Karpas-422 (cell line): ENCODE measurements around the gene SLC25A21. TPM values are rescaled to one million over a fixed set of nuclear protein-coding genes. Genes with fewer than 3 reads are reported as not detected.
A peak's percentile ranks its signal among the peaks of the same experiment; 100 is the strongest.

Experiments
- DNase-seq: peaks from one replicate; pipeline ENCODE4 v3.0.0-alpha.2; 2015
- H2AFZ ChIP-seq: fragments of 200-600 bp; sonication (generic); 2 replicates; pipeline ENCODE4 v1.6.1; 2014; ENCODE audit warnings: antibody characterized with exemption, low read length, mixed read lengths
- H3K27ac ChIP-seq: fragments of 200-600 bp; sonication (generic); 2 replicates; pipeline ENCODE4 v1.5.1; 2014; ENCODE audit warnings: mild to moderate bottlenecking, low read length, moderate library complexity
- H3K27me3 ChIP-seq: fragments of 200-600 bp; sonication (generic); 2 replicates; pipeline ENCODE4 v1.6.1; 2014; ENCODE audit warnings: low read length, mixed read lengths
- H3K36me3 ChIP-seq: fragments of 200-600 bp; sonication (generic); 2 replicates; pipeline ENCODE4 v1.6.1; 2014; ENCODE audit warnings: low read length, mixed read lengths; ENCODE audit not compliant: insufficient read depth
- H3K4me1 ChIP-seq: fragments of 200-600 bp; sonication (generic); 2 replicates; pipeline ENCODE4 v1.6.1; 2014; ENCODE audit warnings: mild to moderate bottlenecking, low read length, mixed read lengths
- H3K4me2 ChIP-seq: fragments of 200-600 bp; sonication (generic); 2 replicates; pipeline ENCODE4 v1.6.1; 2014; ENCODE audit warnings: low read length, low read depth, mild to moderate bottlenecking; ENCODE audit not compliant: poor library complexity, severe bottlenecking
- H3K4me3 ChIP-seq: fragments of 200-600 bp; sonication (generic); 2 replicates; pipeline ENCODE4 v1.5.1; 2014; ENCODE audit warnings: mild to moderate bottlenecking, antibody characterized with exemption, low read length, mixed read lengths
- H3K79me2 ChIP-seq: fragments of 200-600 bp; sonication (generic); 2 replicates; pipeline ENCODE4 v1.6.1; 2014; ENCODE audit warnings: mild to moderate bottlenecking, low read length, mixed read lengths
- H3K9ac ChIP-seq: fragments of 200-600 bp; sonication (generic); 2 replicates; pipeline ENCODE4 v1.6.0; 2014; ENCODE audit warnings: low read length
- H3K9me2 ChIP-seq: fragments of 200-600 bp; sonication (generic), shearing (Covaris generic); replicated peaks from 2 replicates; pipeline ENCODE4 v1.6.0; 2014; ENCODE audit warnings: mild to moderate bottlenecking, low read length, moderate library complexity; ENCODE audit not compliant: insufficient read depth
- H3K9me3 ChIP-seq: fragments of 300-700, 200-600 bp; sonication (generic); 2 replicates; pipeline ENCODE4 v1.6.1; 2014; ENCODE audit warnings: low read length, mixed read lengths
- H4K20me1 ChIP-seq: fragments of 200-600 bp; sonication (generic); 2 replicates; pipeline ENCODE4 v1.6.1; 2014; ENCODE audit warnings: mild to moderate bottlenecking, antibody characterized with exemption, low read length, low read depth; ENCODE audit not compliant: insufficient read depth
- total RNA-seq: library from RNA; depleted of rRNA; stranded (reverse); fragments of >200 nt; shearing (Covaris generic); gene quantifications from 2 replicates; pipeline ENCODE4 v1.2.3, GENCODE V29; 2014; ENCODE audit warnings: low replicate concordance

Gene SLC25A21
- total RNA-seq, 1 experiment from 2014 or later: 1.5 TPM

GRCh38 chr14:37131205-37131604, 41.2 kb downstream of the SLC25A21 start:
- Histone ChIP-seq H3K79me2 (no peaks in the 10 kb centered on the region), H3K4me3 (no peak overlapping the region), H2AFZ (no peak overlapping the region), H3K9me3 (no peaks in the 10 kb centered on the region), H3K27ac (no peak overlapping the region), H3K36me3 (no peaks in the 10 kb centered on the region), H3K9ac (no peak overlapping the region), H3K9me2 (no peaks in the 10 kb centered on the region), H3K4me1 (peaks cover 3% of the 10 kb centered on the region; the same call in 1 of the 2 replicates), H3K27me3 (no peaks in the 10 kb centered on the region), H3K4me2 (no peak overlapping the region), H4K20me1 (no peaks in the 10 kb centered on the region)
- no peak for DNase-seq

DNA sequence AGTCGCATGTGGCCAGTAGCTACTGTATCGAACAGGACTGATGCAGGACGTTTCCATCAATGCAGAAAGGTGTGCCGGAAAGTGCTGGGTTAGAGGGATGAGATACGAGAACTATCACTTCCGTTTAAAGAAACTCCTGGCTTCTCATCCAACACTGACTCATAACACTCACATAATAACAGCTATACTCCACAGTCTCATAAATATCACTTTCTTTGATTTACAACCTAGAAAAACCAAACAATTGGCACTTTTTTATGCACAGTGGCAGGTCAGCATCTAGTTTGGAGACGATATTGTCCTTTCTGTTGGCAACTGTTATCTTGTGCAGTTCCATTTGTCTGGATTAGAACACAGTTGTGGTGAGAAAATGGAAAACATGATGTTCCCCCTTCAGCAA, 43.4 kb downstream of the SLC25A21 start:
- Histone ChIP-seq H4K20me1 (no peaks in the 10 kb centered on the region), H3K4me3 (no peak overlapping the region), H3K4me1 (peaks cover 3% of the 10 kb centered on the region; the same call in 1 of the 2 replicates), H3K9me3 (no peaks in the 10 kb centered on the region), H2AFZ (no peak overlapping the region), H3K27me3 (no peaks in the 10 kb centered on the region), H3K79me2 (no peaks in the 10 kb centered on the region), H3K27ac (no peak overlapping the region), H3K4me2 (no peak overlapping the region), H3K9me2 (no peaks in the 10 kb centered on the region), H3K9ac (no peak overlapping the region), H3K36me3 (no peaks in the 10 kb centered on the region)
- no peak for DNase-seq

DNA sequence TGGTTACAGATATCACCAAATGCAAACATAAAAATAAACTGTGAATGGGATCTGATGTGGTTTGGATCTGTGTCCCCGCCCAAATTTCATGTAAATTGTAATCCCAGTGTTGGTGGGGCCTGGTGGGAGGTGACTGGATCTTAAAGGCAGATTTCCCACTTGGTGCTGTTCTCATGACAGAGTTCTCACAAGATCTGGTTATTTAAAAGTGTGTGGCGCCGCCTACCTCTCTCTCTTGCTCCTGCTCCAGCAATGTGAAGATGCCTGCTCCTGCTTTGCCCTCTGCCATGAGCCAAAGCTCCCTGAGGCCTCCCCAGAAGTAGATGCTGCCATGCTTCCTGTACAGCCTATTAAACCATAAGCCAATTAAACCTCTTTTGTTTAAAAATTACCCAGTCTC, 47.8 kb downstream of the SLC25A21 start:
- no peaks in the 10 kb centered on the region for H3K36me3 ChIP-seq
- H3K79me2 ChIP-seq: no peaks in the 10 kb centered on the region
- no peak overlapping the region for H3K9ac ChIP-seq
- no peaks in the 10 kb centered on the region for H3K27me3 ChIP-seq
- no peak overlapping the region for H3K4me2 ChIP-seq
- no peak overlapping the region for H3K27ac ChIP-seq
- H3K4me1 ChIP-seq: peaks cover 3% of the 10 kb centered on the region; the same call in 1 of the 2 replicates
- no peaks in the 10 kb centered on the region for H3K9me3 ChIP-seq
- no peak overlapping the region for H2AFZ ChIP-seq
- DNase-seq: peak; percentile 62
- H3K9me2 ChIP-seq: no peaks in the 10 kb centered on the region
- H3K4me3 ChIP-seq: no peak overlapping the region
- H4K20me1 ChIP-seq: no peaks in the 10 kb centered on the region

- H3K4me2 ChIP-seq: no peak overlapping the region
- H3K4me3 ChIP-seq: no peak overlapping the region
- H3K4me1 ChIP-seq: peaks cover 3% of the 10 kb centered on the region; the same call in 1 of the 2 replicates
- H3K9me3 ChIP-seq: no peaks in the 10 kb centered on the region
- no peak overlapping the region for H3K27ac ChIP-seq
- H4K20me1 ChIP-seq: no peaks in the 10 kb centered on the region
- H3K9me2 ChIP-seq: no peaks in the 10 kb centered on the region
- H2AFZ ChIP-seq: no peak overlapping the region
- no peaks in the 10 kb centered on the region for H3K79me2 ChIP-seq
- no peaks in the 10 kb centered on the region for H3K27me3 ChIP-seq
- H3K9ac ChIP-seq: no peak overlapping the region
- no peaks in the 10 kb centered on the region for H3K36me3 ChIP-seq
- no peak for DNase-seq
These were observed 49.3 kb downstream of the SLC25A21 start for GRCh38 chr14:37122919-37123639.

- H3K27ac ChIP-seq: no peak overlapping the region
- no peak overlapping the region for H3K4me3 ChIP-seq
- no peaks in the 10 kb centered on the region for H3K79me2 ChIP-seq
- no peaks in the 10 kb centered on the region for H3K36me3 ChIP-seq
- no peaks in the 10 kb centered on the region for H3K9me2 ChIP-seq
- H3K4me2 ChIP-seq: no peak overlapping the region
- no peaks in the 10 kb centered on the region for H4K20me1 ChIP-seq
- H2AFZ ChIP-seq: no peak overlapping the region
- no peaks in the 10 kb centered on the region for H3K9me3 ChIP-seq
- H3K4me1 ChIP-seq: peaks cover 3% of the 10 kb centered on the region; the same call in 1 of the 2 replicates
- H3K27me3 ChIP-seq: no peaks in the 10 kb centered on the region
- H3K9ac ChIP-seq: no peak overlapping the region
- DNase-seq: no peak
These were observed 50.1 kb downstream of the SLC25A21 start for GRCh38 chr14:37122288-37122687.

GRCh38 chr14:37118673-37119366, 53.6 kb downstream of the SLC25A21 start:
- Histone ChIP-seq H3K79me2 (no peaks in the 10 kb centered on the region), H3K27me3 (no peaks in the 10 kb centered on the region), H3K4me1 (no peaks in the 10 kb centered on the region), H3K9me2 (no peaks in the 10 kb centered on the region), H3K9me3 (no peaks in the 10 kb centered on the region), H3K36me3 (no peaks in the 10 kb centered on the region), H2AFZ (no peak overlapping the region), H4K20me1 (no peaks in the 10 kb centered on the region), H3K9ac (no peak overlapping the region), H3K4me3 (no peak overlapping the region), H3K27ac (no peak overlapping the region), H3K4me2 (no peak overlapping the region)
- DNase-seq: no peak

DNA sequence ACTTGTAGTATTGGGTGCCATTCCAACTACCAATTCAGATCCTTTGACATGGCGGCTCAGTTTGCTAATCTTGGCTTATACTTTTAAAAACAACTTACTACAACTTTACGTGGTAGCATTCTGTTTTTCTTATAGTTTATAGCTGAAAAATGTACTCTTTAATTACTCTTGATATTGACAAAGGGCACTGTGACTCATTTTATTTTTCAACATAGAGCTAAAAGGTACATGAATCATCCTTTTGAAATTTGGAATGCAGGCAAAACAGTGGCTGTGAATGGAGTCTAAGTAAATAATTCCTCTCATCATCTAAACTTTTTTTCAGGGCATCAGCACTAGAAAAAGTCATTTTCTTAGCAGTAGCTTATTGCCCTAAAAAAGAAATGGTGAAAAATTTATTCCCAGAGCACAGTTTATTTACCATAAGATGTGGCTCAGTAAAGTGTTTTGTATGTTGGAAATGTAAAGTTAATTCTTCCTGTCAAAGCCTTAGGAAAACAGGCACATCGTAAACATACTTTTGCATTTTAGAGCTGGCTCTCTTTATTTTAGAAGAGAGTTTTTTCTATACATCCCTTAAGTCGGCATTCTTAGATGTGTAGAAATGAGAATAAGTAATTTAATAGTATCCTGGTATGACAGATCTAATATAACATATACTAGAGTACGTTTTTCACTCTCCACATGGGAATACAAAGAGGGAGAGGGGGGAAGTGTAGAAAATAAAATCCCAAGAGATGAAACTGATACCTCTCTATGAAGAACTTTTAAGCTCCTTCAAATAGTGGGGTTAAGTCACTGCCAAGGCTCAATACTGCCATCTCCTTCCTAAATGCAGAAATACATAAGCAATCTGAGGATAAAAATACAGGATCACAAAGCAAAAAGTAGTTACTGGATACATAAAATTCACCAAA, 55.2 kb downstream of the SLC25A21 start:
- Histone ChIP-seq H3K4me1 (0 out of 2 replicates have a peak, but pooled peaks cover 3% of the 10 kb centered on the region), H3K9me2 (no peaks in the 10 kb centered on the region), H2AFZ (no peak overlapping the region), H3K27ac (no peak overlapping the region), H4K20me1 (no peaks in the 10 kb centered on the region), H3K27me3 (no peaks in the 10 kb centered on the region), H3K36me3 (no peaks in the 10 kb centered on the region), H3K79me2 (no peaks in the 10 kb centered on the region), H3K4me2 (no peak overlapping the region), H3K9me3 (no peaks in the 10 kb centered on the region), H3K4me3 (no peak overlapping the region), H3K9ac (no peak overlapping the region)
- DNase-seq: peak; percentile 57

DNA sequence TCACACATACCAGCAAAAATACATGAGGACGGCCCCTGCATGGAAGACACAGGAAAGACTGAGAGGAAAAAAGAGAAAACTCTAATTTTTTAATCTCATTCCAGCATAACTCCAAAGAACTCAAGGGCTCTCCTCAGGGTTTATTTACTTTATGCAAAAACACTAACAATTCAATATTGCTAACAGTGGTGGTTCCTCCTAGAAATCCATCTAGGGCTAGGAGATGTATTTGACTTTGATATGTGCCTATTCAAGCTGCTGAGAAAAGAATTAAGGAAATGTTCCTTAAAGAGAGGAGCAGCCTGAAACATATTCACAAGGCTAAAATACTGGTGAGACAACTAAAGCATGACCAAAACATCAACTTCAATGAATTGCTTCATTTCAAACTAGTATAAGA, 57.0 kb downstream of the SLC25A21 start:
- H3K79me2 ChIP-seq: no peaks in the 10 kb centered on the region
- DNase-seq: no peak
- no peaks in the 10 kb centered on the region for H4K20me1 ChIP-seq
- no peaks in the 10 kb centered on the region for H3K27me3 ChIP-seq
- no peaks in the 10 kb centered on the region for H3K36me3 ChIP-seq
- H2AFZ ChIP-seq: no peak overlapping the region
- H3K4me1 ChIP-seq: 0 out of 2 replicates have a peak, but pooled peaks cover 3% of the 10 kb centered on the region
- H3K27ac ChIP-seq: no peak overlapping the region
- H3K9me3 ChIP-seq: no peaks in the 10 kb centered on the region
- H3K4me2 ChIP-seq: no peak overlapping the region
- H3K4me3 ChIP-seq: no peak overlapping the region
- H3K9me2 ChIP-seq: no peaks in the 10 kb centered on the region
- H3K9ac ChIP-seq: no peak overlapping the region
